Stimulated activated CD8-positive, alpha-beta memory T cell treated with anti-CD3 and anti-CD28 coated beads, Interleukin-4, amount 100 ng/mL, for 1 hour (primary cell): Measurements from ENCODE around the gene ESRRA.
A peak's percentile ranks its signal among the peaks of the same experiment; 100 is the strongest.

Experiments used
- DNase-seq, 2 donors: peaks; one replicate each; pipeline ENCODE4 v3.0.0-alpha.2; 2020; ENCODE audit warnings: low read depth in 2 of 2, low spot score in 1 of 2

ESRRA gene

GRCh38 chr11:64327993-64328392, 22.7 kb downstream of the ESRRA start:
- DNase-seq = no peak

GRCh38 chr11:64330888-64331287, 25.6 kb downstream of the ESRRA start:
- DNase-seq = no peak

GRCh38 chr11:64331569-64332371, 26.4 kb downstream of the ESRRA start:
- peak in 1 of 2 donors; percentile 51 for DNase-seq

GRCh38 chr11:64333556-64333955, 28.2 kb downstream of the ESRRA start:
- DNase-seq = no peak

- DNase-seq = no peak
These were observed 29.7 kb downstream of the ESRRA start for GRCh38 chr11:64334764-64335735.

- DNase-seq = no peak
These were observed 32.4 kb downstream of the ESRRA start for GRCh38 chr11:64337538-64338249.

- no peak for DNase-seq
These were observed 33.4 kb downstream of the ESRRA start for GRCh38 chr11:64338716-64339115.

- no peak for DNase-seq
These were observed 34.0 kb downstream of the ESRRA start for GRCh38 chr11:64339286-64339685.

GRCh38 chr11:64339754-64340408, 34.6 kb downstream of the ESRRA start, which contains the start of gene CCDC88B:
TSS of gene CCDC88B (plus strand) at chr11:64340204. CDS start at chr11:64340267, 63 bp downstream.
- DNase-seq = peak; percentile 63 to 73

- peak; percentile 70 to 79 for DNase-seq
These were observed 35.5 kb downstream of the ESRRA start for GRCh38 chr11:64340671-64341335.

GRCh38 chr11:64341429-64341828, 36.1 kb downstream of the ESRRA start:
- no peak for DNase-seq

- peak; percentile 68 to 74 for DNase-seq
These were observed 36.8 kb downstream of the ESRRA start for GRCh38 chr11:64341851-64342791.

GRCh38 chr11:64342869-64343745, 37.8 kb downstream of the ESRRA start:
- DNase-seq = no peak

GRCh38 chr11:64343767-64344559, 38.6 kb downstream of the ESRRA start:
- no peak for DNase-seq

GRCh38 chr11:64344787-64345186, 39.5 kb downstream of the ESRRA start:
- DNase-seq = no peak

- no peak for DNase-seq
These were observed 42.0 kb downstream of the ESRRA start for GRCh38 chr11:64347193-64347867.
